Type B pancreatic cell (in vitro differentiated cells): ENCODE results near the gene NR2E1. TPM values are rescaled to one million over a fixed set of nuclear protein-coding genes. Genes with fewer than 3 reads are reported as not detected.

Experiments
- DNase-seq: peaks from one replicate; pipeline ENCODE4 v3.0.0; 2021; ENCODE audit warnings: mixed read lengths; ENCODE audit not compliant: unreplicated experiment; ENCODE audit errors: extremely low spot score
- H3K27ac Mint-ChIP-seq: 2 replicates; pipeline ENCODE4 v1.8.0; 2021; ENCODE audit warnings: mild to moderate bottlenecking, mixed read lengths
- H3K27me3 Mint-ChIP-seq: 2 replicates; pipeline ENCODE4 v1.8.0; 2021; ENCODE audit warnings: mixed read lengths
- H3K36me3 Mint-ChIP-seq: 2 replicates; pipeline ENCODE4 v1.8.0; 2021; ENCODE audit warnings: mixed read lengths
- H3K4me1 Mint-ChIP-seq: one replicate; pipeline ENCODE4 v1.8.0; 2021; ENCODE audit warnings: mixed read lengths; ENCODE audit not compliant: unreplicated experiment
- H3K4me3 Mint-ChIP-seq: 2 replicates; pipeline ENCODE4 v1.8.0; 2021; ENCODE audit warnings: mild to moderate bottlenecking, mixed read lengths
- H3K9me3 Mint-ChIP-seq: 2 replicates; pipeline ENCODE4 v1.8.0; 2021; ENCODE audit warnings: mixed read lengths
- CTCF ChIP-seq: fragments of 200-600 bp; sonication (generic); conservative IDR thresholded peaks from 2 replicates; pipeline ENCODE4 v1.5.0; 2021; ENCODE audit warnings: antibody characterized with exemption, mild to moderate bottlenecking
- total RNA-seq: library from RNA; stranded (reverse); gene quantifications from 2 replicates; pipeline ENCODE4 v1.2.1, GENCODE V29; 2021; ENCODE audit warnings: low replicate concordance

Gene NR2E1
- total RNA-seq, 1 donor from 2014 or later: not detected

DNA sequence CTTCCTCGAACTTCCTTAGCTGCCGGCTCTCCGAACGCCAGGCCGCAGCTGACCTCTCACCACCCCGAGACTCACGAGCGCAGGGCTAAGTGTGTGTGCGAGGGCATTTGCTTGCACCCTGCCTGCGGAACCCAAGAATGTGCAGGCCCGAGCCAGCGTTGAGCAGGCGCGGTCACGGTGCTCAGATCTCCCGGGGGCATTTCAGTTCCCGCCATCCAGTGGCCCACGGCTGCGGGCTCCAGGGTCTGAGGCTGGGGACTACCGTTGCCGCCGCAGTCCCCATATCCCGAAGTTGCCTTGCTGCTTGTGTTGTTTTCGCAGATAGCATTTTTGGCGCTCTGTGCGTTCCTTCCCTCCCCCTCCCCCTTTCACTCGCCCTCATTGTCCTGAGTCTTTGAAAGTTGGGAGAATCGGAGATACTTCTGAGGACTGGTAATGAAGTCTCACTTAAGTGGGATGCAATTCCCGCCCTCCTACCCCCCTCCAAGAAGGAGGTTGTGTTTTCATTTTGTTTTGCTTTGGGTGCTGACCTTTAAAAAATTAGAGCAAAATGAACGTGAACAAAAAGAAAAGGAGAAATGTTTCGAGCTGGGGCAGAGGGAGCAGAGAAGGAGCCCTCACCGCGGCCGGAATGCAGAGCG, 1.7 kb downstream of the NR2E1 start:
- no peak for DNase-seq

GRCh38 chr6:108168090-108168463, 2.3 kb downstream of the NR2E1 start:
- Mint-ChIP-seq H3K27ac (no peak overlapping the region), H3K36me3 (no peaks in the 10 kb centered on the region), H3K4me1 (peaks cover 37% of the 10 kb centered on the region), H3K4me3 (peak overlapping the region; percentile 76), H3K9me3 (no peaks in the 10 kb centered on the region), H3K27me3 (peaks cover 97% of the 10 kb centered on the region)
- TF ChIP-seq CTCF: no peak
- DNase-seq: no peak

More for the DNA sequence above, 1.7 kb downstream of the NR2E1 start:
- Mint-ChIP-seq H3K4me1 (peaks cover 37% of the 10 kb centered on the region), H3K36me3 (no peaks in the 10 kb centered on the region), H3K4me3 (peak overlapping the region; percentile 76), H3K27ac (peak overlapping the region; percentile 48), H3K9me3 (no peaks in the 10 kb centered on the region), H3K27me3 (peaks cover 97% of the 10 kb centered on the region)
- TF ChIP-seq CTCF: no peak

- DNase-seq: no peak
- TF ChIP-seq CTCF: peak; percentile 57
- peaks cover 33% of the 10 kb centered on the region for H3K4me1 Mint-ChIP-seq
- H3K9me3 Mint-ChIP-seq: no peaks in the 10 kb centered on the region
- no peak overlapping the region for H3K27ac Mint-ChIP-seq
- no peaks in the 10 kb centered on the region for H3K36me3 Mint-ChIP-seq
- H3K27me3 Mint-ChIP-seq: peaks cover 97% of the 10 kb centered on the region
- peak overlapping the region; percentile 67 for H3K4me3 Mint-ChIP-seq
Observed at GRCh38 chr6:108168501-108169463, 3.0 kb downstream of the NR2E1 start.

GRCh38 chr6:108169464-108170331, 3.9 kb downstream of the NR2E1 start:
- H3K9me3 Mint-ChIP-seq: no peaks in the 10 kb centered on the region
- peak overlapping the region; percentile 67 for H3K4me3 Mint-ChIP-seq
- no peak for DNase-seq
- H3K4me1 Mint-ChIP-seq: peaks cover 26% of the 10 kb centered on the region
- H3K27ac Mint-ChIP-seq: no peak overlapping the region
- no peaks in the 10 kb centered on the region for H3K36me3 Mint-ChIP-seq
- H3K27me3 Mint-ChIP-seq: peaks cover 97% of the 10 kb centered on the region
- no peak for TF ChIP-seq CTCF
